ENCODE data around the gene TMEM132D. TPM values are rescaled to one million over a fixed set of nuclear protein-coding genes. Genes with fewer than 3 reads are reported as not detected.

Gene TMEM132D
- total and polyA plus RNA-seq, 3 donors from 2014 or later: 0.44 to 0.50 (median 0.47) TPM

DNA sequence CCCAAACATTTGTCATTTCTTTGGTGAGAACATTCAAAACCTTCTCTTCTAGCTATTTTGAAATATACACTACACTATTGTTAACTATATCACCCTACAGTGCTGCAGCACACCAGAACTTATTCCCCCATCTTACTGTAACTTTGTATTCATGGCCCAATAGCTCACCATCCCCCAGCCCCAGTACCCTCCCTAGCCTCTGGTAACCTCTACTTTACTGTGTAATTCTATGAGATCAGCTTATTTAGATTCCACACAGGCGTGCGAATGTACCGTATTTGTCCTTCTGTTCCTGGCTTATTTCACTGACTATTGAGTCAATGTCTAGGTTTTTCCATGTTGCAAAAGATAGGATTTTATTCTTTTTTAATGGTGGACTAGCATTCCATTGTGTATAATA lies 469.0 kb downstream of the TMEM132D start:
- TF ChIP-seq POLR2A (IDR thresholded peaks at IDR 0.05): no peak
- TF ChIP-seq, protein P1, sequence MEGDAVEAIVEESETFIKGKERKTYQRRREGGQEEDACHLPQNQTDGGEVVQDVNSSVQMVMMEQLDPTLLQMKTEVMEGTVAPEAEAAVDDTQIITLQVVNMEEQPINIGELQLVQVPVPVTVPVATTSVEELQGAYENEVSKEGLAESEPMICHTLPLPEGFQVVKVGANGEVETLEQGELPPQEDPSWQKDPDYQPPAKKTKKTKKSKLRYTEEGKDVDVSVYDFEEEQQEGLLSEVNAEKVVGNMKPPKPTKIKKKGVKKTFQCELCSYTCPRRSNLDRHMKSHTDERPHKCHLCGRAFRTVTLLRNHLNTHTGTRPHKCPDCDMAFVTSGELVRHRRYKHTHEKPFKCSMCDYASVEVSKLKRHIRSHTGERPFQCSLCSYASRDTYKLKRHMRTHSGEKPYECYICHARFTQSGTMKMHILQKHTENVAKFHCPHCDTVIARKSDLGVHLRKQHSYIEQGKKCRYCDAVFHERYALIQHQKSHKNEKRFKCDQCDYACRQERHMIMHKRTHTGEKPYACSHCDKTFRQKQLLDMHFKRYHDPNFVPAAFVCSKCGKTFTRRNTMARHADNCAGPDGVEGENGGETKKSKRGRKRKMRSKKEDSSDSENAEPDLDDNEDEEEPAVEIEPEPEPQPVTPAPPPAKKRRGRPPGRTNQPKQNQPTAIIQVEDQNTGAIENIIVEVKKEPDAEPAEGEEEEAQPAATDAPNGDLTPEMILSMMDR (IDR thresholded peaks at IDR 0.05): no peak
- 96 to 99% methylated on average over 3 of the region's 3 CpGs for WGBS, 2 donors
- no peak overlapping the region for H3K27ac ChIP-seq
- no peaks in the 10 kb centered on the region for H3K27me3 ChIP-seq
- no peaks in the 10 kb centered on the region for H3K9me3 ChIP-seq
- DNase-seq: no peak
- intact Hi-C loops (cut with DNase I; ENCODE audit: low total_unique reads): no loop called here
- no peak overlapping the region for H3K4me3 ChIP-seq
- H3K4me1 ChIP-seq: no peaks in the 10 kb centered on the region
- H3K36me3 ChIP-seq (ENCODE audit: low read depth, missing control alignments): no peaks in the 10 kb centered on the region

DNA sequence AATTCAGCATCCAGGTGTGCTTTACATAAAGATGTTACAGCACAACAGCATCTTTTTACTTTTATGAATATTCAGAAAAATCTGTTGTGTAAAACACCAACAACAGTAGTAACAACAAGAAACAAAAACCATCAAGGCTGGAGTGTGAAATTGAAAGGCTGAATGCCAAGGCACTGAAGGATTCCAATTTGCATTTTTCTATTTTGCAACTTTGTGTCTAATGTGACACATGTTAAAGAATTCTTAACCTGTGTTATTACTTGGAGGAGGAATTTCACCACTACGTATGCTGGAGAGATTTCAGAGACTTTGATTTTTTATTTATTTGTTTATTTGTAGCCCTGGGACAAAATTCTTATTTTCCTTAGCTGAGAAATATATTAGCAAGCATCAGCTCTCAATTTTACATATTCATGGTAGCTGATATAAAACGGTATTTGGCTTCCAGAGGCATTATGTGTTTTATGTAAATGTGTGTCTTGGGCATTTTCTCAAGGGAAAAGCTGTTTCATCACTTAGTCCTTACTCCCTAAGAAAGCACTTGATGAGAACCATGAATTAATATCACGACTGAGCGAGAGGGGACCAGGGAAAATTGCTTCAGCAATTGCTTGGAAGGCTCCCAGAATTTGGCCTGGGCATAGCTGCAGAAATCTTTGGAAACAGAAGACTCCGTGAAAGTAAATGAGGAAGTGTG lies 475.4 kb downstream of the TMEM132D start:
- no peak for DNase-seq
- Histone ChIP-seq H3K36me3 (ENCODE audit: low read depth, missing control alignments) (no peaks in the 10 kb centered on the region), H3K27me3 (no peaks in the 10 kb centered on the region), H3K4me3 (no peak overlapping the region), H3K9me3 (no peaks in the 10 kb centered on the region), H3K27ac (no peak overlapping the region), H3K4me1 (no peaks in the 10 kb centered on the region)
- WGBS, 2 donors: 53 to 60% methylated on average over 5 of the region's 5 CpGs
- intact Hi-C loops (cut with DNase I; ENCODE audit: low total_unique reads): no loop called here
- no peak for TF ChIP-seq POLR2A (IDR thresholded peaks at IDR 0.05)
- TF ChIP-seq, protein P1 (IDR thresholded peaks at IDR 0.05): no peak

DNA sequence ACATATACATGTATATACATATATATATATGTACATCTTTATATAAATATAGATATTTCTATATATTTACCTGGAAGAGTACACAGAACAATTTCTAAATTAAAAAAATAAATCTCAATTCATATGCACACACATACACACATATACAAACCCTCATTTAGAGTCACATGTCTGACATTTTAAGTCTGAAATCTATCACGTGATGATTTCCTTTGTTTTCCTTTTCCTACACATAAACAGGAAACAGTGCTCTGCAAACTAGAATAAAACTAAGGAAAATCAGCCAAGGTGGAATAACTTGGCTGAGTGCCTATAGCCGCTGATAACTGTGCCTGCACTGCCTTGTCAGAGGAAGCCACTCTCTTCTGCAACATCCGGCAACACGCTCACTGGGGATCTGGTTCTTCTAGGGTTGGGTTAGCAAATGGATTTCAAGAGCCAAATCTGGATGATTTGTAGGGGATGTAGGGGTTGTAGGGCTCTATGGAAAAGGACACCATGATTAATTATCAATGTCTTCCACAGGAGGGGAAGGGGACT lies 480.7 kb downstream of the TMEM132D start:
- Histone ChIP-seq H3K27me3 (no peaks in the 10 kb centered on the region), H3K4me3 (no peak overlapping the region), H3K27ac (no peak overlapping the region), H3K4me1 (no peaks in the 10 kb centered on the region), H3K36me3 (ENCODE audit: low read depth, missing control alignments) (no peaks in the 10 kb centered on the region), H3K9me3 (no peaks in the 10 kb centered on the region)
- intact Hi-C loops (cut with DNase I; ENCODE audit: low total_unique reads): no loop called here
- DNase-seq: no peak
- TF ChIP-seq POLR2A (IDR thresholded peaks at IDR 0.05): no peak
- TF ChIP-seq, protein P1 (IDR thresholded peaks at IDR 0.05): no peak
- WGBS, 2 donors: 38 to 43% methylated on average over 4 of the region's 4 CpGs

DNA sequence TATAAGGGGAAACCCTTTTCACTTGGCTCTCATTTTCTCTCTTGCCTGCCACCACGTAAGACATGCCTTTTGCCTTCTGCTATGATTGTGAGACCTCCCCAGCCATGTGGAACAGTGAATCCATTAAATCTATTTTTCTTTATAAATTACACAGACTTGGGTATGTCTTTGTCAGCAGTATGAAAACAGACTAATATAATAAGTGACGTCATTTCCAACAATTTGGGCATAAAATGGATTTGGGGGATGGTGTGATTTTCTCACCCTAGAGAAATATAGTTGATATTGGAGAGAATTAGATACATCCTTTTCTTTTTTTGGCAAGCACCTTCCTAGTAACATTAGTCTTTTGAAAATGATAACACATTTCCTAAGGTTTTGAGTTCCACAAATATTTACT lies 490.5 kb downstream of the TMEM132D start:
- DNase-seq: no peak
- no peaks in the 10 kb centered on the region for H3K36me3 ChIP-seq (ENCODE audit: low read depth, missing control alignments)

More for the DNA sequence above, 490.5 kb downstream of the TMEM132D start:
- TF ChIP-seq, protein P1 (IDR thresholded peaks at IDR 0.05): no peak
- no peak for TF ChIP-seq POLR2A (IDR thresholded peaks at IDR 0.05)
- 67 to 82% methylated on average over 2 of the region's 2 CpGs for WGBS, 2 donors
- H3K4me3 ChIP-seq: no peak overlapping the region
- no peaks in the 10 kb centered on the region for H3K9me3 ChIP-seq
- H3K4me1 ChIP-seq: no peaks in the 10 kb centered on the region
- no peak overlapping the region for H3K27ac ChIP-seq
- intact Hi-C loops (cut with DNase I; ENCODE audit: low total_unique reads): no loop called here
- H3K27me3 ChIP-seq: no peaks in the 10 kb centered on the region
